ENCODE measurements around the gene RPL35A.
"Not testable (repeated sequence)": the region's sequence is repeated elsewhere in the genome, so short reads cannot be mapped to it uniquely, and the experiment has no call there.

RPL35A gene

GRCh38 chr3:197953325-197953724 is 3.3 kb downstream of the RPL35A start:
- DNase-seq, result no peak

- DNase-seq, result no peak
These were observed 3.9 kb downstream of the RPL35A start for GRCh38 chr3:197953881-197954280.

- no peak for DNase-seq
These were observed 6.0 kb downstream of the RPL35A start for GRCh38 chr3:197955892-197956477.

- no peak for DNase-seq
These were observed 6.6 kb downstream of the RPL35A start for GRCh38 chr3:197956626-197956988.

- DNase-seq, result no peak
These were observed 7.8 kb downstream of the RPL35A start for GRCh38 chr3:197957790-197958133.

GRCh38 chr3:197958346-197958745 is 8.4 kb downstream of the RPL35A start:
- DNase-seq, result no peak

GRCh38 chr3:197958848-197959247 is 8.9 kb downstream of the RPL35A start:
- DNase-seq, result not testable (repeated sequence)

GRCh38 chr3:197959500-197959890 is 9.5 kb downstream of the RPL35A start:
- DNase-seq, result no peak

- DNase-seq, result peak; percentile 64
These were observed 10.1 kb downstream of the RPL35A start, which contains the start of gene LMLN for GRCh38 chr3:197959891-197960693. Gene LMLN, plus strand, starts transcription at chr3:197960217. Its CDS starts 29 bp downstream, at chr3:197960246.

GRCh38 chr3:197960694-197961581 is 10.9 kb downstream of the RPL35A start:
- DNase-seq, result no peak

GRCh38 chr3:197961582-197961945 is 11.6 kb downstream of the RPL35A start:
- no peak for DNase-seq

- no peak for DNase-seq
These were observed 13.1 kb downstream of the RPL35A start for GRCh38 chr3:197963019-197963637.

- DNase-seq, result not testable (repeated sequence)
These were observed 17.5 kb downstream of the RPL35A start for GRCh38 chr3:197967337-197967989.

GRCh38 chr3:197970588-197970987 is 20.6 kb downstream of the RPL35A start:
- no peak for DNase-seq

GRCh38 chr3:197974016-197974415 is 24.0 kb downstream of the RPL35A start:
- no peak for DNase-seq

GRCh38 chr3:197975311-197975710 is 25.3 kb downstream of the RPL35A start:
- DNase-seq, result no peak

GRCh38 chr3:197983076-197983475 is 33.1 kb downstream of the RPL35A start:
- DNase-seq, result no peak

- DNase-seq, result no peak
These were observed 39.7 kb downstream of the RPL35A start for GRCh38 chr3:197989651-197990050.

GRCh38 chr3:197994736-197995135 is 44.7 kb downstream of the RPL35A start:
- DNase-seq, result no peak

GRCh38 chr3:197996855-197997254 is 46.9 kb downstream of the RPL35A start:
- DNase-seq, result no peak

- no peak for DNase-seq
These were observed 47.9 kb downstream of the RPL35A start for GRCh38 chr3:197997936-197998335.

Measured in cortex of kidney (tissue), 1 donor.